Measurements from ENCODE around the gene MLLT6. TPM values are rescaled to one million over a fixed set of nuclear protein-coding genes. Genes with fewer than 3 reads are reported as not detected.
A peak's percentile ranks its signal among the peaks of the same experiment; 100 is the strongest.

Gene MLLT6
- total and polyA plus RNA-seq, 8 donors = 51.3 to 181 (median 68.7) TPM

GRCh38 chr17:38746849-38747462 lies 41.9 kb downstream of the MLLT6 start:
- no peaks in the 10 kb centered on the region for H3K36me3 ChIP-seq
- TF ChIP-seq CTCF (IDR thresholded peaks at IDR 0.05) = no peak
- DNase-seq = peak in 2 of 6 donors; percentile 56 to 68
- H3K27me3 ChIP-seq = no peaks in the 10 kb centered on the region
- ATAC-seq = no peak
- FAIRE-seq = no peak
- H3K9me3 ChIP-seq = no peaks in the 10 kb centered on the region
- H3K4me3 ChIP-seq = peak overlapping the region; percentile 78 to 84 (median 80)
- WGBS, 2 donors = 3 to 5% methylated on average over 16 to 21 of the region's 21 CpGs
- intact Hi-C loops (cut with DNase I) = no loop called here
- peaks cover 20 to 29% (median 21%) of the 10 kb centered on the region in 3 donors for H3K4me1 ChIP-seq
- H3K27ac ChIP-seq = peak overlapping the region; percentile 48 to 85 (median 70)

- peak in 5 of 6 donors; percentile 45 to 85 (median 76) for DNase-seq
Observed at GRCh38 chr17:38747463-38748148, 42.5 kb downstream of the MLLT6 start.

DNA sequence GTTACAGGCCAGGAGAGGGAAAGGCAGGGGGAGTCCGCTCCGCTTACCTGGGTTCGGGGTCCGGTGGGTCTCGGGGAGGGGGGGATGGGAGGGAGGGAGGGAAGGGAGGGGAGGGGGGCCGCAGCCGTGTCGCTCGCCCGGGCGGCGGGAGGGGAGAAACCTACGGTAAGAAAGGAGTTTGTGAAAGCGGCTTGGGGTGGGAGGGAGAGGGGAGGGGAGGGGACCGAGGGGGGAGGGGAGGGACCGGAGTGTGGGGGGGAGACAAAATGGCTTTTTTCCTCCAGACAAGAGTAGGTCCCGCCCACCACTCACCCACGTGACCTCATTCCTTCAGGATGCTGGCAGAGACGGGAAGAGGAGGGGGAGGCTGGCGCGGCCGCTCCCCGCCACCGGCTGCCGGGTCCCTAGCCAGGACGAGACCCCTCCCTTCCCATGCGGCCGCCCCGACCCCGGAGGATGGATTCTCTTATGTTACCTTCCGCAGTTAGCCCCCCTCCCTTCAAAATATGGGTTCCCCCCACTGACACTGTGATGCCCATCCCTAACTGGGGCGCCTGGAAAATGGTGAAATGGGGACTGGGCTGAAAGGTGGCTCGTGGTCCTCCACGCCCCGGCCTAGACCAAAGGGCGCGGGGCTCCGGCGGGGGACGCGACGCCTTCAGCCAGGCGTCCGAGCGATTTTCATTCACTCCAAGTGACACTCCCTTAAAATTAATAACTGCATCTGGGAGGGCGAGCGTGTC lies 43.2 kb downstream of the MLLT6 start, which contains the start of gene PCGF2:
TSS of gene PCGF2 (minus strand) at position 188 of the 743 bp plus-strand sequence. CDS start 7,934 bp downstream, outside the sequence.
- DNase-seq (peak; percentile 81 to 93 (median 87)), ATAC-seq (peak; percentile 43 to 51 (median 46)), FAIRE-seq (no peak)
- WGBS, 2 donors = 1% methylated on average over 29 to 45 of the region's 47 CpGs
- no peaks in the 10 kb centered on the region for H3K27me3 ChIP-seq
- no peaks in the 10 kb centered on the region for H3K9me3 ChIP-seq
- no peaks in the 10 kb centered on the region for H3K36me3 ChIP-seq
- no peak for TF ChIP-seq CTCF (IDR thresholded peaks at IDR 0.05)
- intact Hi-C loops (cut with DNase I) = no loop called here
- H3K4me1 ChIP-seq = peaks cover 8 to 16% (median 9%) of the 10 kb centered on the region in 3 donors
- peak within 1 kb of the TSS; percentile 61 to 85 (median 75) for H3K27ac ChIP-seq
- peak within 1 kb of the TSS; percentile 78 to 84 (median 80) for H3K4me3 ChIP-seq

More at GRCh38 chr17:38747463-38748148, 42.5 kb downstream of the MLLT6 start:
- Histone ChIP-seq H3K36me3 (no peaks in the 10 kb centered on the region), H3K4me1 (peaks cover 13 to 23% (median 16%) of the 10 kb centered on the region in 3 donors), H3K27ac (peak overlapping the region; percentile 48 to 85 (median 70)), H3K27me3 (no peaks in the 10 kb centered on the region), H3K9me3 (no peaks in the 10 kb centered on the region), H3K4me3 (peak overlapping the region; percentile 78 to 84 (median 80))
- WGBS, 2 donors = 1 to 2% methylated on average over 49 to 64 of the region's 64 CpGs
- ATAC-seq = peak in 1 of 4 donors; percentile 11
- no peak for FAIRE-seq
- TF ChIP-seq CTCF (IDR thresholded peaks at IDR 0.05) = no peak
- intact Hi-C loops (cut with DNase I) = no loop called here

DNA sequence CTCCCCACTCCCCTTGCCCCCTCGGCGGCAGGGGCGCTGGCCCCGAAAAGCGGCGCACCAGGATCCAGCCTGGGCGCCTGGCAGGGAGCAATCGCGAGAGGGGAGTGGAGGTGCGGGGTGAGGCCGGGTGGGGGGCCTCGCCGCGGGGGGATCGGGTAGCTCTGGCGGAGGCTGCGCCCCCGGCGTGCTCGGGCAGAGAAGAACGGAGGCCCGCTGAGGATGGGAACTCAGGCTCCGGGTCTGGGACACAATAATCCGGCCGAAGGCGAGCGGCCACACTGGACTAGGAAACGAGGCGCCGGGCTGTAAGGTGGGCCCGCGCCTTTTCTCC lies 43.8 kb downstream of the MLLT6 start:
- intact Hi-C loops (cut with DNase I) = no loop called here
- peak overlapping the region; percentile 78 to 84 (median 80) for H3K4me3 ChIP-seq
- H3K9me3 ChIP-seq = no peaks in the 10 kb centered on the region
- ATAC-seq = no peak
- no peaks in the 10 kb centered on the region for H3K27me3 ChIP-seq
- H3K36me3 ChIP-seq = no peaks in the 10 kb centered on the region
- H3K27ac ChIP-seq = peak overlapping the region; percentile 61 to 85 (median 71)
- 1% methylated on average over 27 to 32 of the region's 32 CpGs for WGBS, 2 donors
- TF ChIP-seq CTCF (IDR thresholded peaks at IDR 0.05) = no peak
- H3K4me1 ChIP-seq = peaks cover 5 to 16% (median 7%) of the 10 kb centered on the region in 3 donors
- DNase-seq = peak in 1 of 6 donors; percentile 80
- FAIRE-seq = no peak

All from pancreas (tissue), 10 donors.